ENCODE data around the gene TBC1D2B.

The TBC1D2B gene

GRCh38 chr15:78102211-78102610, 24.7 kb upstream of the TBC1D2B start:
- H3K27me3 ChIP-seq (replicated peaks; ENCODE audit: control insufficient read depth, insufficient read depth, low read length): no peaks in the 10 kb centered on the region
- no peaks in the 10 kb centered on the region for H3K36me3 ChIP-seq (ENCODE audit: control insufficient read depth, insufficient read depth, low read length)
- TF ChIP-seq, protein P1, sequence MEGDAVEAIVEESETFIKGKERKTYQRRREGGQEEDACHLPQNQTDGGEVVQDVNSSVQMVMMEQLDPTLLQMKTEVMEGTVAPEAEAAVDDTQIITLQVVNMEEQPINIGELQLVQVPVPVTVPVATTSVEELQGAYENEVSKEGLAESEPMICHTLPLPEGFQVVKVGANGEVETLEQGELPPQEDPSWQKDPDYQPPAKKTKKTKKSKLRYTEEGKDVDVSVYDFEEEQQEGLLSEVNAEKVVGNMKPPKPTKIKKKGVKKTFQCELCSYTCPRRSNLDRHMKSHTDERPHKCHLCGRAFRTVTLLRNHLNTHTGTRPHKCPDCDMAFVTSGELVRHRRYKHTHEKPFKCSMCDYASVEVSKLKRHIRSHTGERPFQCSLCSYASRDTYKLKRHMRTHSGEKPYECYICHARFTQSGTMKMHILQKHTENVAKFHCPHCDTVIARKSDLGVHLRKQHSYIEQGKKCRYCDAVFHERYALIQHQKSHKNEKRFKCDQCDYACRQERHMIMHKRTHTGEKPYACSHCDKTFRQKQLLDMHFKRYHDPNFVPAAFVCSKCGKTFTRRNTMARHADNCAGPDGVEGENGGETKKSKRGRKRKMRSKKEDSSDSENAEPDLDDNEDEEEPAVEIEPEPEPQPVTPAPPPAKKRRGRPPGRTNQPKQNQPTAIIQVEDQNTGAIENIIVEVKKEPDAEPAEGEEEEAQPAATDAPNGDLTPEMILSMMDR (IDR thresholded peaks at IDR 0.05; ENCODE audit: insufficient read depth, low read length, poor library complexity, severe bottlenecking): no peak
- H3K4me3 ChIP-seq (replicated peaks; ENCODE audit: low read depth, low read length): no peak overlapping the region
- DNase-seq (ENCODE audit: extremely low read depth, insufficient read length): no peak

DNA sequence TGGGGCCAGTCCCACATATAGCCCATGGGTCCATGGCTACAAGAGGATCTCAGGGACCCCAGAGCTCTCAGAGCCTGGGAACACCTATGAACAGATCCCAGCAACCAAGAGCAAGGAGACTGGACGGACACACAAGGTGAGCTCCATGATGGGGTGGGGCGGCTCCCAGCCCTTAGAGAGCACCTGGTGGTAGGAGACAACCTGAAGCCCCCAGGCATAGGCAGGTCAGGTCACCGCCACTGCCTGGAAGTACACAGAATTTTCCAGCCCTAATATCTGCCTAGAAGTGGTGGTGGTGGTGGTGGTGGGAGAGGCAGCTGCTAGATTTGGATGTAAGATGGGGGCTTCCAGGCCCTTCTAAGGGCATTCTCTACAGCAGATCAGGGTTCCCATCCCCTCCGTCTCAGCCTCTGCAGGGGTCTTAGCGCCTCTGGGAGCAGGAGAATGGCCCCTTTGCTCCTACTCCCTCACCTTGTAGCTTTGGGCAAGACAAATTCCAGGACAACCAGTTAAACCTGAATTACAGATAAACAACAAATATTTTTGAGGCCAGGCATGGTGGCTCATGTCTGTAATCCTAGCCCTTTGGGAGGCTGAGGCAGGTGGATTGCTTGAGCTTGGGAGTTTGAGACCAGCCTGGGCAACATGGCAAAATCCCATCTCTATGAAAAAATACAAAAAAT, 24.1 kb upstream of the TBC1D2B start:
- Histone ChIP-seq H3K4me3 (replicated peaks; ENCODE audit: low read depth, low read length) (no peak overlapping the region), H3K36me3 (ENCODE audit: control insufficient read depth, insufficient read depth, low read length) (no peaks in the 10 kb centered on the region), H3K27me3 (replicated peaks; ENCODE audit: control insufficient read depth, insufficient read depth, low read length) (no peaks in the 10 kb centered on the region)
- DNase-seq (ENCODE audit: extremely low read depth, insufficient read length): no peak
- TF ChIP-seq, protein P1 (IDR thresholded peaks at IDR 0.05; ENCODE audit: insufficient read depth, low read length, poor library complexity, severe bottlenecking): no peak

DNA sequence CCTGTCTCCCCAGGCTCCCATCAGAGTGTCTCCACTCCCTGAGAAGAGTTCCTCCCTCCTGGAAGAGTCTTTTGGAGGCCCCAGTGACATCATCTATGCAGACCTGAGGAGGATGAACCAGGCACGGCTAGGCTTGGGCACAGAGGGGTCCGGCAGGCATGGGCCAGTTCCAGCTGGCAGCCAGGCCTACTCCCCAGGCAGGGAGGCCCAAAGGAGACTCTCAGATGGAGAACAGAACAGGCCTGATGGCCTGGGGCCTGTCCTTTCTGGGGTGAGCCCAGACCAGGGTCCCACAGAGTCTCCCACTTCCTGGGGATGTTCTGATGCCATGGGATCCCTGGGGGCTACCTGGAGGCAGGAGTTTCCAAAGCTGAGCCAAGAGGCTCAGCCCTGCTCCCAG, 23.4 kb upstream of the TBC1D2B start:
- TF ChIP-seq, protein P1 (IDR thresholded peaks at IDR 0.05; ENCODE audit: insufficient read depth, low read length, poor library complexity, severe bottlenecking): no peak
- Histone ChIP-seq H3K4me3 (replicated peaks; ENCODE audit: low read depth, low read length) (no peak overlapping the region), H3K36me3 (ENCODE audit: control insufficient read depth, insufficient read depth, low read length) (no peaks in the 10 kb centered on the region), H3K27me3 (replicated peaks; ENCODE audit: control insufficient read depth, insufficient read depth, low read length) (no peaks in the 10 kb centered on the region)
- no peak for DNase-seq (ENCODE audit: extremely low read depth, insufficient read length)

GRCh38 chr15:78098131-78098755, 20.7 kb upstream of the TBC1D2B start:
- no peak for DNase-seq (ENCODE audit: extremely low read depth, insufficient read length)
- TF ChIP-seq, protein P1 (IDR thresholded peaks at IDR 0.05; ENCODE audit: insufficient read depth, low read length, poor library complexity, severe bottlenecking): no peak

DNA sequence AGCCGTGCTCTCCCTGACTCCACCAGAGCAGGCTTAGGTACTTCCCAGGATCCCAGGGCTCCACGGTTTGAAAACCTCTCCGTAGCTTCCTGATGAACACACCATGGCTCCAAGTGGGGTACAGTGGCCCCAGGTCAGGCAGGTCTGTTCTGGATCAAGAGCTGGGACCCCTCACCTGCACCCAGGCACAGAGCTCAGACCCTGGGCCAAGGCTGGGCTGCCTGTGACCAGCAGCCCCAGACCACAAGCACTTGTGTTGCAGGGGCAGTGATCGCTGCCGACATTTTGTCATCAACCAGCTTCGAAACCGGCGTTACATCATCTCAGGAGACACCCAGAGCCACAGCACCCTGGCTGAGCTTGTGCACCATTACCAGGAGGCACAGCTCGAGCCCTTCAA, 20.2 kb upstream of the TBC1D2B start:
- TF ChIP-seq, protein P1 (IDR thresholded peaks at IDR 0.05; ENCODE audit: insufficient read depth, low read length, poor library complexity, severe bottlenecking): no peak
- no peaks in the 10 kb centered on the region for H3K27me3 ChIP-seq (replicated peaks; ENCODE audit: control insufficient read depth, insufficient read depth, low read length)
- no peaks in the 10 kb centered on the region for H3K36me3 ChIP-seq (ENCODE audit: control insufficient read depth, insufficient read depth, low read length)
- no peak for DNase-seq (ENCODE audit: extremely low read depth, insufficient read length)
- H3K4me3 ChIP-seq (replicated peaks; ENCODE audit: low read depth, low read length): no peak overlapping the region

More at GRCh38 chr15:78098131-78098755, 20.7 kb upstream of the TBC1D2B start:
- no peaks in the 10 kb centered on the region for H3K27me3 ChIP-seq (replicated peaks; ENCODE audit: control insufficient read depth, insufficient read depth, low read length)
- H3K4me3 ChIP-seq (replicated peaks; ENCODE audit: low read depth, low read length): no peak overlapping the region
- H3K36me3 ChIP-seq (ENCODE audit: control insufficient read depth, insufficient read depth, low read length): no peaks in the 10 kb centered on the region
